C4-2B (cell line): ENCODE results near the gene ISM2.

Source experiments
- H3K27ac ChIP-seq: fragments of 450-650 bp; 2 replicates; pipeline ENCODE4 v1.5.1; 2017
- ZFX ChIP-seq: fragments of 450-650 bp; IDR thresholded peaks from 2 replicates; pipeline ENCODE4 v1.6.1; 2017
- TF ChIP-seq, protein P1 (sequence below): fragments of 450-650 bp; conservative IDR thresholded peaks from 2 replicates; pipeline ENCODE4 v1.5.1; 2017; ENCODE audit warnings: mild to moderate bottlenecking

Gene ISM2

DNA sequence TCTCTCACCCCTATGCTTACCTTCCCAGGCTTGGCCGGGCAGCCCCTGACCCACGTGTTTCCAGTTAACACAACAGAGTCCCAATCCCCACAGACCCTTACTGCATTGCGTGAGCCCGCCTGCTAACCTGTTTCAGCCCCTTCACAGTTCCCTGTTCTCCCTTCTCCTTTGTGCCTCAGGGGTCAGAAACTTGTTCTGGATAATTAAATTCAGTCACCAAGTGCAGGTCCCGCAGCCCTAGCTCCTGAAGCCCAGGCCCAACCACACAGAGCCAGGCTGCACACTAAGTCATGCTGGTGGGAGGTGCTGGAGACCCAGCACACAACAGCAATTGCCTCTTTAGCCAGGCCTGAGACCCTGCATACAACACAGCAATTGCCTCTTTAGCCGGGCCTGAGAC, 9.6 kb downstream of the ISM2 start:
- no peak overlapping the region for H3K27ac ChIP-seq
- no peak for TF ChIP-seq ZFX
- TF ChIP-seq, protein P1, sequence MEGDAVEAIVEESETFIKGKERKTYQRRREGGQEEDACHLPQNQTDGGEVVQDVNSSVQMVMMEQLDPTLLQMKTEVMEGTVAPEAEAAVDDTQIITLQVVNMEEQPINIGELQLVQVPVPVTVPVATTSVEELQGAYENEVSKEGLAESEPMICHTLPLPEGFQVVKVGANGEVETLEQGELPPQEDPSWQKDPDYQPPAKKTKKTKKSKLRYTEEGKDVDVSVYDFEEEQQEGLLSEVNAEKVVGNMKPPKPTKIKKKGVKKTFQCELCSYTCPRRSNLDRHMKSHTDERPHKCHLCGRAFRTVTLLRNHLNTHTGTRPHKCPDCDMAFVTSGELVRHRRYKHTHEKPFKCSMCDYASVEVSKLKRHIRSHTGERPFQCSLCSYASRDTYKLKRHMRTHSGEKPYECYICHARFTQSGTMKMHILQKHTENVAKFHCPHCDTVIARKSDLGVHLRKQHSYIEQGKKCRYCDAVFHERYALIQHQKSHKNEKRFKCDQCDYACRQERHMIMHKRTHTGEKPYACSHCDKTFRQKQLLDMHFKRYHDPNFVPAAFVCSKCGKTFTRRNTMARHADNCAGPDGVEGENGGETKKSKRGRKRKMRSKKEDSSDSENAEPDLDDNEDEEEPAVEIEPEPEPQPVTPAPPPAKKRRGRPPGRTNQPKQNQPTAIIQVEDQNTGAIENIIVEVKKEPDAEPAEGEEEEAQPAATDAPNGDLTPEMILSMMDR, result no peak

DNA sequence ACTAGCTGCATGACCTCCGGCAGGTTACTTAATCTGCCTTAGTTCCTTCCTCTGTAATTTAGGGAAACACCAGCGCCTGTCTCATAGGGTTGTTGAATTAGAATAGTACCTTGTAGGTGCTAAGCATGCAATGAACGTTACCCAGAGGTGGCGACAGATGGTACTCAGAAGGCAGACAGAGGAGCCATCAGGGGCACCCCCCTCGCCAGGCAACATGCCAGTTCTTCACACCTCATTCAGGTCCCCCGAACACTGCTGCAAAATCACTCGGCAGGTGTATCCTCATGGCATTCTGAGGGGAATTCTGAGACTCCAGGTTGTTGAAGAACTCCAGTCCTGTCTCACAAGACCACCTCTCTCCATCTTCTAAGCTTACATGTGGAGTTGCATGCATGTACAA, 10.1 kb downstream of the ISM2 start:
- H3K27ac ChIP-seq, result no peak overlapping the region
- TF ChIP-seq, protein P1, result no peak
- no peak for TF ChIP-seq ZFX

DNA sequence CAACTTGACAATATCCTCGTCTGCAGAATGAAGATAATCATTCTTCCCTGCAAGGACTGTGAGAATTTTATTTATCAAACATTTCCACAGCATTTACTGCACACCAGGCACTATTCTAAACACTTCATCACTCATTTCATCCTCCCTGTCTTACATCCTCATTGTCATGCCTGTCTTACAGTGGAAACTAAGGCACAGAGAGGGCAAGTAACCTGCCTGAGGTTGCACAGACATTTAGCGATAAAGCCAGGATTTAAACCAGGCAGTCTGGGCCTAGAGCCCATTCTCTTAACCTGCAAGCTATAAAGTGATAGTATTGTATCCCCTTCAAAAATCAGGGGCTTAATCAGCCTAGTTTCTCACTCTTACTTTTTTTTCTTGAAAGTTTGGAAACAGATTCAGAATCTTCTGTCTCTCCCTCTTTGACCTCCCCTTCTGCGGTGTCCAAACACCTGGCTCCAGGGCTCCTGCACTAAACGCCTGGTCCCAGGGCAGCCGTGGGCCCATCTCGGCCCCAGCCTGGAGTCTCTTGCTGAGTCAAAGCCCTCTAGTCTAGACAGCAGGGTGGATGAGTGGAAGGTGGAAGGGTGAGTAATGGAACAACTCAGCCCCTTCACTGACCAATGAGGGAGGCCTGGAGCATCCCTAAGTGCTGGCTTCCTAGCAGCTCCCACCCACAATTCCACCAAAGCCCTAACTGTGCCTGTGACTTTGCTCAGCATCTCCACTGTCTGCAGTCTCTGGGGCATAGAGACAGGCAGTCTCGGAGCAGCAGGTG, 12.5 kb downstream of the ISM2 start:
- TF ChIP-seq, protein P1, result no peak
- no peak for TF ChIP-seq ZFX
- no peak overlapping the region for H3K27ac ChIP-seq

DNA sequence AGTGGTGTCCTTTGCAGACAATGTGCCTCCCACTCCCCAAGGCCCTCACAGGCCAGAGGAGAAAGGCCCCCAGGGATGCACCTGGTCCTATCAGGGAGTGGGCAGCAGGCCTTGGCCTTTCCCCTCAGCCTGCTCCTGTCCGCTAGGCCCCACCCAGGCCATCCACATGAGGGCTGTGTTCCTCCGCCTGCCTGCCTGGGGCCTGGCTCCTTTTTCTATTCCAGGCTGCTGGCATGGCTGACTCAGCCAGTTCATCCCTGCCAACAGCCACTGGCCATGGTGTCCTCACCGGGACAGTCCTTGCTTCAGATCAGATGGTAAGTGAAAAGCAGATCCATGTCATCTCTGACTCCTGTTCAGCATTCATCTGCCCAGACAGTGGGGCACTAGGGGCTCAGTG, 13.4 kb downstream of the ISM2 start:
- no peak overlapping the region for H3K27ac ChIP-seq
- TF ChIP-seq, protein P1, result no peak
- TF ChIP-seq ZFX, result no peak

DNA sequence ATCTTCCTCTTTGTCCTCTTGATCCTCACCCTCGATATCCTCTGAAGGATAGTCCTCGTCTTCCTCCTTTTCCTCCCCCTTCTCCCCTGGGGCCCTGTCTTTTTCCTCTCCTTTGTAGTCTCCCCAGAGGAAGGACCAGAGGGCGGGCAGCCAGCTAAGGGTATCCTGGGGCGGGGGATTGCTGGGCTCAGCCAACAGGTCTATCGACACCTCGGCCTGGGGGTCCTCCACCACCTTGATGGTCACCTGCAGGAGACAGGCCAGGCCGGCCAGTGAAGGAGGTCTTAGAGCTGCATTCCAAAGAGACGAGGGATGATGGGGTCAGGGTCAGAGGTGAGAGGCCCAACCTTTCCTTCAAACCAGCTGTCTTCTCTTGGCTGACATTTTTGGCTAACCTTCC, 16.2 kb downstream of the ISM2 start:
- no peak overlapping the region for H3K27ac ChIP-seq
- TF ChIP-seq, protein P1, result no peak
- no peak for TF ChIP-seq ZFX

DNA sequence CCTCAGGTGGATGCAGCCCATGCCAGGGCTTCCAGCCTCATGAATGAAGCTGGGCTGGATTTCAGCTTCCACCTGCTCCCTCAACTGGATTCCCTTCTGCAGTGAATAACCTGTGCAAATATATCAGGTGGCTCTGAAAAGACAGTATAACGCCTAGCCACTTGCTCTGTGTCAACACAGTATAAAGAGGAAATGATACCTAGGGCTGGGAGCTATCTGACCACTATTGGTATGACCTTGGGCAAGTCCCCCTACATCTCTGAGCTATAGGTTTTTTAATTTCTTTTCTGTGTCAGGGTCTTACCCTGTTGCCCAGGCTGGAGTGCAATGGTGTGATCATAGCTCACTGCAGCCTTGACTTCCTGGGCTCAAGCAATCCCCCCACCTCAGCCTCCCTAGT, 19.8 kb downstream of the ISM2 start:
- no peak overlapping the region for H3K27ac ChIP-seq
- TF ChIP-seq ZFX, result no peak
- TF ChIP-seq, protein P1, result no peak

DNA sequence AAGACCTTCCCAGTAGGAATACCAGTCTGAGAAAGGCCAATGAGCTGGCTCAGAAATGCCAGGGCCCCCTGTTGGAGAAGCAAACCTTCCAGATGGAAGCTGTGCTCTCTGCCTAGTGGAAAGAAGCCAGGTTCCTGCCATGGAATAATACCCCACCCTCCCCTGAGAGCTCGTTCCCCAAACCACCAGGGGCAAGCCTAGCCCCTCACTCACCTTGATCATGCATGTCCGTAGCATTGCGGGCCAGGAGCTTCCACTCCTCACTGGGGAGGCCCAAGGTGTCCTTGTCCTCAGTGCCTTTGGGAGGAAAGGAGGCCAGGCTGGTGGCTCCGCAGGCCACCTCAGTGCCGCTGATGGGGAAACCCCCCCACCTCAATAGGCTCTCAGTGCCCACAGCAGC, 20.6 kb downstream of the ISM2 start:
- no peak for TF ChIP-seq ZFX
- no peak overlapping the region for H3K27ac ChIP-seq
